WTC11 (cell line): ENCODE measurements around the gene FSTL4.

Experiments used
- CREB1 ChIP-seq: sonication (generic); formaldehyde crosslinking; IDR thresholded peaks from 2 replicates; pipeline ENCODE4 v1.8.0; 2023; ENCODE audit warnings: mild to moderate bottlenecking, missing genetic modification reagents
- CTCF ChIP-seq: fragments of 200-600 bp; IDR thresholded peaks from 2 replicates; pipeline ENCODE4 v1.8.0; 2022; ENCODE audit warnings: antibody characterized with exemption
- E2F4 ChIP-seq: sonication (generic); formaldehyde crosslinking; IDR thresholded peaks from 2 replicates; pipeline ENCODE4 v1.8.1; 2022; ENCODE audit warnings: low read depth, mild to moderate bottlenecking, moderate library complexity, missing genetic modification reagents, borderline replicate concordance
- FOXJ3 ChIP-seq: sonication (generic); formaldehyde crosslinking; IDR thresholded peaks from 2 replicates; pipeline ENCODE4 v1.9.0; 2021; ENCODE audit warnings: missing genetic modification reagents, mild to moderate bottlenecking, borderline replicate concordance
- JUN ChIP-seq: sonication (generic); formaldehyde crosslinking; IDR thresholded peaks from 2 replicates; pipeline ENCODE4 v1.8.0; 2023; ENCODE audit warnings: mild to moderate bottlenecking, missing genetic modification reagents
- MAX ChIP-seq: sonication (generic); formaldehyde crosslinking; IDR thresholded peaks from 2 replicates; pipeline ENCODE4 v1.8.0; 2022; ENCODE audit warnings: mild to moderate bottlenecking, missing genetic modification reagents
- MLX ChIP-seq: sonication (generic); formaldehyde crosslinking; IDR thresholded peaks from 2 replicates; pipeline ENCODE4 v1.8.1; 2023; ENCODE audit warnings: mild to moderate bottlenecking, missing genetic modification reagents, moderate library complexity
- MXD4 ChIP-seq: fragments of 250-450 bp; sonication (Bioruptor Pico); IDR thresholded peaks from 2 replicates; pipeline ENCODE4 v1.8.0; 2021; ENCODE audit warnings: mild to moderate bottlenecking, moderate library complexity, borderline replicate concordance
- PRDM15 ChIP-seq: sonication (generic); formaldehyde crosslinking; IDR thresholded peaks from 2 replicates; pipeline ENCODE4 v1.8.0; 2022; ENCODE audit warnings: missing genetic modification reagents
- RELA ChIP-seq: sonication (generic); formaldehyde crosslinking; IDR thresholded peaks from 2 replicates; pipeline ENCODE4 v1.8.1; 2022; ENCODE audit warnings: missing genetic modification reagents, mild to moderate bottlenecking, borderline replicate concordance
- TEAD4 ChIP-seq: sonication (generic); formaldehyde crosslinking; IDR thresholded peaks from 2 replicates; pipeline ENCODE4 v1.8.0; 2022; ENCODE audit warnings: mild to moderate bottlenecking, missing genetic modification reagents
- USF1 ChIP-seq: sonication (generic); formaldehyde crosslinking; IDR thresholded peaks from 2 replicates; pipeline ENCODE4 v1.8.0; 2022; ENCODE audit warnings: mild to moderate bottlenecking, missing genetic modification reagents
- ZBTB21 ChIP-seq: sonication (generic); formaldehyde crosslinking; IDR thresholded peaks from 2 replicates; pipeline ENCODE4 v1.8.1; 2023; ENCODE audit warnings: mild to moderate bottlenecking, missing genetic modification reagents, borderline replicate concordance
- ZNF121 ChIP-seq: sonication (generic); formaldehyde crosslinking; IDR thresholded peaks from 2 replicates; pipeline ENCODE4 v1.8.0; 2023; ENCODE audit warnings: missing genetic modification reagents

- no peak for TF ChIP-seq RELA (CRISPR knock-in tag)
- no peak for TF ChIP-seq JUN (CRISPR knock-in tag)
- TF ChIP-seq CTCF, result no peak
- no peak for TF ChIP-seq CREB1 (CRISPR knock-in tag)
- TF ChIP-seq MLX (CRISPR knock-in tag), result no peak
- TF ChIP-seq E2F4 (CRISPR knock-in tag), result no peak
- no peak for TF ChIP-seq FOXJ3 (CRISPR knock-in tag)
- TF ChIP-seq TEAD4 (CRISPR knock-in tag), result no peak
- no peak for TF ChIP-seq USF1 (CRISPR knock-in tag)
- no peak for TF ChIP-seq MAX (CRISPR knock-in tag)
- no peak for TF ChIP-seq ZBTB21 (CRISPR knock-in tag)
- TF ChIP-seq PRDM15 (CRISPR knock-in tag), result no peak
- no peak for TF ChIP-seq MXD4
- no peak for TF ChIP-seq ZNF121 (CRISPR knock-in tag)
Observed at GRCh38 chr5:133503511-133503910, 108.8 kb downstream of the FSTL4 start.
